ENCODE data around the gene WNK2.

WNK2 gene

DNA sequence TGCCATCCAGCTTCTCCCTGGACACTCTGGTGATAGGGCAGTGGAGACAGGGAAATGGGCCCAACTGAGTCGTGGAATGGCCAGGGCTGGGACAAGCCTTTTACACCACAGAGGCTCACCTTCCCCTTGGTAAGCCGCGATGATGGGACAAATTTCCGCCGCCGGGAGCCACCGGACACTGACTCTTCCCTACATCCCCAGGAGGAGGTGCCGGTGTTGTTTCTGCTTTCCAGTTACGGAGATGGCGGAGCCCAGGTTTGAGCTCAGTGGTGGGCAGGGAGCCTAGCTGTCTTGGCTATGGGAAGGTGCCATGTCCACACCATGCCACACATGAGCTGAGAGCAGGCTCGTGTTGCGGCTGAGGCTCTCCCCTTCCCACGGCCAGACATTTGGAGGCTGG lies 19.9 kb upstream of the WNK2 start:
- DNase-seq: no peak

DNA sequence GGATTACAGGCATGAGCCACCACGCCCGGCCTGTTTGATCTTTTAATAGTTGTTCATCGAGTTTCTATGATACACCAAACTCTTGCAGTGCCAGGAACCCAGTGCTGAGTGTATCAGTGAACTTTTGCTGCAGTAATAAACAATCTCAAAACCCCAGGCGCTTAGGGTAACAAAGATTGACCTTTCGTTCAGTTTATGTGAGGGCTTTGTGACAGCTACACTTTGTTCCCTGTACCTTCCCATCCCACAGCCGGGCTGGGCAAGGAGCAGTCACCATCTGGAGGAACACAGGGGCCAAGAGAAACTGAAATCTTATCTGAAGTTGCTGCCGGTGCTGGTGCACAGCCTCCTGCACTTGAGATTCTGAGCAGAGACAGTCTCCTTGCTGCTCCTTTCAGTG lies 17.2 kb upstream of the WNK2 start:
- no peak for DNase-seq

DNA sequence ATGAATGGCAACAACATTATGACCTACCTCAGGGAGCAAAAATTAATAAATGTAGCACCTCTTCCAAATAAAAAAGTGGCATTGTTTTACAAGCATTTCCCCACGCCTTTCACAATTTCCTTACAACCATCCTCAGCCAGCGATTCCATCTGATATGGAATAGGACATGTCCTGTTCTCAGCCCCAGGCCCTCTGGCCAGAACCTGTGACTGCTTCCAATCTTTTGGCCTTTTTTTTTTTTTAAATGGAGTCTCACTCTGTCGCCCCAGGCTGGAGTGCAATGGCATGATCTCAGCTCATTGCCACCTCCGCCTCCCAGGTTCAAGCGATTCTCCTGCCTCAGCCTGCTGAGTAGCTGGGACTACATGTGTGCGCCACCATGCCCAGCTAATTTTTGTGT lies 16.8 kb upstream of the WNK2 start:
- no peak for DNase-seq

DNA sequence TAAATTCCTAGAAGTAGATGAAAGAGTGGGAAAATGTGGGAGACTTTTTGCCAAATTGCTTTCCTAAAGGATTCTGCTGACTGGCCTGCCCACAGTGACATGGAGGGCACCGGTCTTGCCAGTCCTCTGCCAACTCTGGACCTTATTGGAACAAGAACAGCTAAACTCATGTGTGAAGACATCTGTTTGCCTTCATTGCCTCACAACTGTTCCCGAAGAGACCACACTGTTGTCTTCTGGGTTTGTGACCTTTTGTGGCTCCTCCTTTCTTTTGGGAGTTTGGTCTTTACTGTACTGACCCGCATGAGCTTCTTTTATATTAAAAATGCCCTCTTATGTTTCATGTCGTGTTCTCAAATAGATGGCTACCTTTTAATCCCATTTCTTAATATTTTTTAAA lies 16.1 kb upstream of the WNK2 start:
- DNase-seq: no peak

DNA sequence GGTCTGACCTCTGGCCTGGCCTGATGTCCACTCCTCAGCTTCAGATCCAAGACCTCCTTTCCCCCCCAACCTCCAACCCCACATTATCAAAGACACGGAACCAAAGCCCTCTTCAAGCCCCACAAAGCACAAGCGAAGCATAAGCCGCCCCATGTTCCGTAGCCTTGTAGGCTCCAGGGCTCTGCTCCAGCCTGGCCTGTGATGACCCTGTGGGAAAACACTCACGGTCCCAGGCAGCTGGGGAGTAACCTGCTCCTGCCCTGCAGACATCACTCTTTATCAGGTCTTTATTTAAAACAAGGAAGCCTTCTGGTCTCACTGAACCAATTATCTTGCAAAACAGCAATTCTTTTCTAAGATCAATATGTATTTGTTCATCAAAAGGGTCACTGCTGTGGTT lies 15.4 kb upstream of the WNK2 start:
- DNase-seq: no peak

DNA sequence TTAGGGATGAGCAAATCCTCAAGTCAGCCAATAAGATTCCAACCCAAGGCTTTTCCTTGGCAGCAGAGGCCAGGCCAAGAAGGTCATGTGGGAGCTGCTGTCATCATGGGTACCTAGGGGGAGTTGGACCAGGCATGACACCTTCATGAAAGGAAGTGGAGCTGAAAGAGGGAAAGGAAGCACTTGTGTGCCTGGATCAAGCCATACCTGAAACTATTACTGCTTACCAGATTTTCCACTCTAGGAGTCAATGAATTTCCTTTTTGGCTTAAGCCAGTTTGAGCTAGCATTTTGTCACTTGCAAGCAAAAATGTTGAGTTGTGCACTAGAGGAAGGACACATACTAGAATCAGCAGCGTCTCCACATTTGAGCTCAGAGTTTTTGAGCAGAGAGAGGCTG lies 14.5 kb upstream of the WNK2 start:
- no peak for DNase-seq

DNA sequence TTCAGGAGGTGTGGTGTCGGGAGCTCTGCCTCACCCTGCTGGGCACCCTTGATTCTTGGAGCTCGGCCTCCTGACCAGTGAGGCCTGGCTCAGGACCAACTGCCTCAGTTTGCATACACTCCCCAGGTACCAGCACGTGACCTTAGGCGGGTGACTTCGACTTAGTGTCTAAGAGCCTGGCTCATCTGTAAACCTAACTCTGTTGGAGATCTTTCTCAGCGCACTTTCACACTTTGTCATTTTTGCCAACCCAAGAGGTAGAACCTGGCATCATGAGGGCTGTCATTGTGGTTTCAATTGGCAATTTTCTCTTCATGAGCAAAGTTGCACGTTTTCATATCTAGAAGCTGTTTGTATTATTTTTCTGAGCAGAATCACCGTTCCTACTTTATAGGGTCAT lies 13.4 kb upstream of the WNK2 start:
- no peak for DNase-seq

DNA sequence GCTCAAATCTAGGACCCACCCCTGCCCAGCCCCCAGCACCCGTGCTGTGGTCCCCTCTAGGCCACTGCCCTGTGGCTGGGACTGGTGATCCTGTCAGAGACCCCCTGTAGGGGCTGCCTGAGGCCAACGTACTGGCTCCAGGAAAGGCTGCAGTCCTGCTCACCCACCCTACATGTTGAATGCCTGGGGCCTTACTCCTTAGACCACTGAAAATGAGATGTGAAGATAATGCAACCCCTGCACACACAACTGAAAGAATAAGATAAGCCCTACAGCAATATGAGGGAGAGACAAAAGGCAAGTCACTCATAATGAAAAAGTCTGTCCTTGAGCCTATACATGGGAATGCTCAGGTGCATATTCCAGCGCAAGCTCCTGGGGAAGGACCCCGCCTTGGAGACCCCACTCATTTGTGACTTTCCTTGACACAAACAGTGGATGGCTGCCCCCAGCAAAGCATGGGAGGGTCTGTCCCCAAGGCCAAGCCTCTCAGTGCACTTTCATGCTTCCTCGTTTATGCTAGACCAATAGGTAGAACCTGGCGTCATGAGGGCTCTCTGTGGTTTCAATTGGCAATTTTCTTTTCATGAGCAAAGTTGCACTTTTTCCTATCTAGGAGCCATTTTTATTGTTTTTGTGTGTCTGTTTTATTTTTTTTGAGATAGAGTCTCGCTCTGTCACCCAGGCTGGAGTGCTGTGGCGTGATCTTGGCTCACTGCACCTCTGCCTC lies 12.5 kb upstream of the WNK2 start:
- DNase-seq: no peak

DNA sequence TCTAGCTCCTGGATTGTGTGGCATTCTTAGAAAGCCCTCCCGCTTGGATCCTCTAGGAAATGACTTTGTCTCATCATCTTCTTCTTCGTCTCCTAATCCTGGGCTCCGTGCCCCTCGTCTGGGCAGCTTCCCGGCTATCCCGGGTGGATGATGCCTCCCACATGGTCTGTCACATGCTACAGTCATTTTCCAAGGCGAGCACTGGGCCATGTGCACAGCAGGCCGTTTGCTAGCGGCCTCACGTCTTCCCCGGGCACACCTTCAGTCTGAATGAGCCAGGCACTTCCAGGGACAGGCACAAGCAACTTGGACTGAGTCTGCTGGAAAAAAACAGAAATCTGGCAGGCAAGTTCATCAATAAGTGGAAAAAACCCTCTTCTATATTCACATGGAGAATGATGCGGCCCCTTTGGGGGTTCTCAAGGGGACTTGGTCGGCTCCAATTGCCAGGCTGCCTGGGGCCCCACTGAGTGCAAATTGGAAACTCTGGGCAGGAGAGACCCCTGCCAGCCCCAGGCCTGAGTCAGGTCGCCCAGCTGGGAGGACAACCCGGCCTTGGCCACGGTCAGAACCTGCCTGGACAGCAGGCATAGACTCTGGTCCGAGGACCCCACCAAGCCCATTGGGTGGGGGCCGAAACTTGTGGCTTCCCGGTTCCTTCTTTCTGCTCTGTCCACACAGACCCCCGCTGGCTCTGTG lies 11.1 kb upstream of the WNK2 start:
- DNase-seq: no peak

DNA sequence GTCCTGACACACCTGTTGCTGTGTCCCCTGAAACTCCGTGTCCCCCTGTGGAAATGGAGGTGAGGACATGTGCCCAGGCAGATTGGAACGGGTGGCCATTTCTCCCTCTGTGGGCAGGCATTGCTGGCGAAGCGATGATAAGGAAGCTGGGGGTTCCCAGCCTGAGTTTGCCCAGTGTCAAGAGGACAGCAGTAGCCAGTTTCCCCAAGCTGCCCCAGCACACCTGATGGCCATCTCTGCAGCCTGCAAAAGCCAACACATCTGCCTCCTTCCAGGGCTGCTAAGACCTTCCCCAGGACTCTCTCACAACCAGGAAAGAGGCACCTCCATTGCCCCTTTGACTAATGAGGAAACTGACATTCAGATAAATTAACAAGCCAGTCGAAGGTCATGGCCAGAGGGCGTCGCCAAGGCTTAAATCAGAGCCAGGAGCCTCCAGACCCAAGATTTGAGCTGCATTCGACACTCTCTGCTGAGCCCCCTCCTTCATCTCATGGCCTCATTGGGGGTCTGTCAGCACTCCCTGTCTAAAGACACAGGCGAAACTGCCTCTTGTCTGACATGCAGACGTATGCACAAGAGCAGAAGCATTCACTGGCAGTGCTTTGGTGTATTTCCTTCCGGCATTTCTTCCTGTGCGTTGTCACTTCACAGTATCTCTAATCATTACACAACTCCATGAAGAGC lies 10.4 kb upstream of the WNK2 start:
- DNase-seq: no peak

DNA sequence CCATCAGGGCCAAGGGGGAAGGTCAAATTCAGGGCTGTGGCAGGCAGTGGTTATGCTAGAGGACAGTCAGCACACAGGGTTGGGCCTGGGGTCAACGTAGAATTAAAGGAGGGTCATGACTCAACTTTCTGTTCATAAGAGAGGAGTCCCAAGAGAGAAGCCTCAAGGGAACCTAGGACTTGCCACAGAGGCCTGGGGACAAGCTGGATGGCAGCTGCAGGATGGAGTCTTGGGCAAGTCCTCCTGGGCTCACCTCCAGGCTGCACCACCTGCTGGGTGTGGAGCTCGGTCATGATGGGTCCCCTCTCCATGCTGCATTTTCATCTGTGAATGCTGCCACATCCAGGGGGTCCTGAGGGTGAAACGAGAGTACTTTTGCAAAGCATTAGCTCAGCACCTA lies 9.0 kb upstream of the WNK2 start:
- DNase-seq: no peak

DNA sequence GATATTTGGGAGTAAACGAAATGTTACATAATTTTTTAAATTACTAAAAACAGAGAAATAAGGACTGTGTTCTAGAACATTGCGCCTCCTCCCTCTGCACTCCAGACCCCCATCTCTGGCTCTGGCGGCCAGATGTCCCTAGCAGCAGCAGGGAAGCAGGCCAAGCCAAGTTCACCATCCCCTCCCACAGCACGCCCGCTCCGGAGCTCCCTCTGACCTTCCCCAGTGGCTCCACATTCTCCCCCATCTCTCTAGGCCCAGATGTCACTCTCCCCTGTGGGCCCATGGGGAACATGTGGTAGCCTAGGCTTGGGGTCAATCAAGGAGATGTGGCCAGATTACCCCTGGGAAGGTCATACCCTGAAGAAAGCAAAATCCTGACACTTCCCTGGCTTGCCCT lies 6.3 kb upstream of the WNK2 start:
- DNase-seq: no peak

DNA sequence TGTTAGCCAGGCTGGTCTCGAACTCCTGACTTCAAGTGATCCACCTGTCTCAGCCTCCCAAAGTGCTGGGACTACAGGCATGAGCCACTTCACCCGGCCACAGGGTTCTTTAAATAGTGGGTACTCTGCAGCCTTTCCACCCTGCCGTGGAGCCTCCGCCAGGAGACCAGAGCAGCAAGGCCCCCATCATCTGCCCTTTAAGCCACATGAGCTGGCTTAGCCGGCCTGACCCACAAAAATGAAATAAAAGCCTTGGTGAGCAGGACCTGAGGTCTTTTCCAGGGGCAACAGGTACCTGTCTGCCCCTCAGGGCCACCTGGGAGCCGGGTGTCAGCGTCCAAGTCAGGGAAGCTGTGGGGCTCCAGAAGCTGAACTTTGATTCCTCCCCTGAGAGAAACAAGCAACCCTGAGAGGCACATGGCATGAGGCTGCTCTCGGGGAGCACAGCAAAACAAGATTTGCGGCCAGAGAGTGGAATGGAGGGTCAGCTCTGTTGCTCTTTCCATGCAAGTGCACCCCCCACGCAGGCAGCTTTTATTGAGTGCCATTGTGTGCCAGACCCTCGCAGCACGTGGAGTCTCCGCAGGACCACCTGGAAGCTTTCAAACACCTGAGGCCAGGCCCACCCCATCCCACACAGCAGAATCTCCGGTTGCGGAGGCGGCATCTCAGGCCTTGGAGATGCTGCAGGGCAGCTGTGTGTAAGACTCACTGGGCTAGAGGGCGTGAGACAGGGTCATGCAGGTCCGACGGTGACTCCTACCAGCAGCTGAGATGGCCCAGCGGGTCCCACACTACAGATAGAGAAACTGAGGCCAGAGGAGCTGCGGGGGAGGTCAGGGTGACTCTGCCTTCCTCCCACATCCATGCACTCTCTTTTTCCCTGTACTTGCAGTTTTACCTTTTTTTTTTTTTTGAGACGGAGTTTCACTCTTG lies 4.8 kb upstream of the WNK2 start:
- no peak for DNase-seq

DNA sequence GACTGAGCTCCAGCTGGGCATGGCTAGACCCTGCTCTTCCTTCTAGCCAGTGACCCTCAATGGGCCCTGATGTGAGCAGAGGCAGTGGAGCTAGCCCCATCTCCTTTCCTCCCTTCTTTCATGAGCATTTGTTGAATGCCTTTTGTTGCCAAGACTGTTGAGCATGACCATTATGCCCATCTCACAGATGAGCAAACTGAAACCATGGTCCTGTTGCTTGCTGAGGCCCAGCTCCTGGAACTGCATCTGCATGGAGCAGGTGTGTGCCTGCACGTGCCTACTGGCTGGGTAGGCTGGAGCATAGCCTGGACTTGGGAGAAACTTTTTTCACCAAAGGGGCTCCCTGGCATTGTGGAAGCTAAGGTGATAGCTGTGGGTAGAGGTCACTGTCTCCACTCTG lies 3.0 kb upstream of the WNK2 start:
- DNase-seq: no peak

DNA sequence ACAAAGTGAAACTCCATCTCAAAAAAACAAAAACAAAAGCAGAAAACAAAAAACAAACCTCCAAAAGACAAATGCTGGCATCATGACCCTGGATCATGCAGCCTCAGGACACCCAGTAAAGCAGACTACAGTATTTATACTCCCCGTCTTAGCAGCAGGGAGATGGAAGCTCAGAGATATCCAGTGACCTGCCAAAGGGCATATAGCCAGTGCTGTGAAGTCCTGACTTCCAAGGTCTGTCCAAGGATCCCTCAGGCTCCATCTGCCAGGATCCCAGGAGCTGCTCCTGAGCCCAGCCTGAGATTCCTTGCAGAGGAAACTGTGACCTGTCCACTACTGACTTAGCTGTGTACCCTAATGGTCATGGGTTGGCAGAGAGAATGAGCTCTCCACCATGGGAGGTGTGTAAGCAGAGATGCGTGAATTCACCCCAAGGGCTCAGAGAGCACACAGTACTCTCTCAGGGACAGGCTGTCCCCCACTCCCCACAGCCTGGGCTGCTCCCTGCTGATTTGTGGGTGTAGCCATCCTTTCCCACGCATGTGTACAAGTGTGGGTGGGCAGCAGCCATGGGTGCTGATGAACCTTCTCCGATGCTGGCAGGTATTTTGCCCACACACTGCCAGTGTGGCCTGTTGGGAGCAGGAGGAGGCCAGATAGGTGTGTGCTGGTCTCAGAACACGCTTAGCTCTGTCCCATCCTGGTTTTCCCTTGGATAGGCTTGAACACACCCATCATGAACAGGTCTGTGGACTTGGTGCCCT lies 2.1 kb upstream of the WNK2 start:
- no peak for DNase-seq

DNA sequence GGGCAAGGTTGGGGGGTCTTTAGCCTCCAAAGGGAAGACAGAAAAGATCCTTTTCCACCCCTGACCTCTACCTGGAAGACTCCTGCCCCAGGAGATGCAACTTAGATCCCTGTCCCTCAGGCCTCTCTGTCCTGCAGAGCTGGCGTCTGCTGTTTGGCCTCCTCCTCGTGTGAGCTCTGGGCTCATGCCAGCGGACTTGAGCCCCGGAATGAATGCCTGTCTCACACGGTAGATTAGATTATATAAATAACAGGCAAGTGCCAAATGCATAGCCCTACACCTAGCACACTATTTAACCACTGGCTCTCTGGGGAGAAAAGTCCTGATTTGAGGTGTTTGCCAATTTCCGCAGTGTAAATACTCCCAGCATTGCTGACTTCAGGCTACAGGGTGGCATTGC lies 1.4 kb upstream of the WNK2 start:
- DNase-seq: no peak

DNA sequence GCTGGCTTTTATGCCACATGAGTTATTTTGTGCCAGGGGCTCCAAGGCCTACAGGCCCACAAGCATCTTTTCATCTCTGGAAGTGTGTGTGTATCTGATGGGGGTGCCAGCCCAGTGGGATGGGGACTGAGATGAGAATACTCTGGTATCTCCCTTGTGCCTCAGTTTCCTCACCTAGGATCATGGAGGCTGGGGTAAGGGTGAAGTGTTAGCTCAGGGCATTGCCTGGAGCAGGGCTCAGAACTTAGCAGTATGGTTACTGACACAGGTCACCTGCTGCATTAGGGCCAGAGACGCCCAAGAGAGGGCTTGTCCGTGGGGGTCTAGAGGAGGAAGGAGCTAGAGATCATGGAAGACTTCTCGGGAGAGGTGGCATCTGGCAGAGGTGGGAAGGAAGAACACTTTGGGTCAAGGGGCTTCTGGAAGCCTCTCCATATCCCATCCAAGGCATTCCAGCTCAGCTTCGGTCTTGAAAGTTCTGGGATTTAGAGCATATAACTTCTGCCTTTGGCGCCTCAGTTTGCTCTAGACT lies 742 bp upstream of the WNK2 start:
- no peak for DNase-seq

DNA sequence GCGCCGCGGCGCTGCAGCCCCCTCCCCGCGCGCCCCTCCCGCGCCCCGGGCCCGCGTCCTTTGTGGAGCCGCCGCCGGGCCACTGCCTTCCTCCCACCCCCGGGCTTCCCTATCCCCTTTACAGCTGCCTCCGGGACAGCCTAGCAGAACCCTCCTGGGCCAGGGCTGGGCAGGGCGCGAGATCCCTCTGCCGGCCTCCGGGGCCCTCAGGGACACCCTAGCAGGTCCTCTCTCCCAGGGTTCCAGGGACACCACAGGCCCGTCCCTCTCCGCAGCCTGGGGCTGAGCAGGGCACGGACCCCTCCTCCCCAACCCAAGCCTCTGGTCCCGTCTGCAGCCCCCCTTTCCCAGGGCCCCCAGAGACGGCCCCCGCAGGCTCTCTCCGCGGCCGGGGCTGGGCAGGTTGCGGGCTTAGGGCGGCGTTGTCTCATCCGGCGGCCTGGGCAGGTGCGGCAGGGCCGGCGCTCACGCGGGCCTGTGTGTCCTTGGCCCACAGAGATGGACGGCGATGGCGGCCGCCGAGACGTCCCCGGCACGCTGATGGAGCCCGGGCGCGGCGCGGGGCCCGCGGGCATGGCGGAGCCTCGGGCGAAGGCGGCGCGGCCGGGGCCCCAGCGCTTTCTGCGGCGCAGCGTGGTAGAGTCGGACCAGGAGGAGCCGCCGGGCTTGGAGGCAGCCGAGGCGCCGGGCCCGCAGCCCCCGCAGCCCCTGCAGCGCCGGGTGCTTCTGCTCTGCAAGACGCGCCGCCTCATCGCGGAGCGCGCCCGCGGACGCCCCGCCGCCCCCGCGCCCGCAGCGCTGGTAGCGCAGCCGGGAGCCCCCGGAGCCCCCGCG lies 710 bp downstream of the WNK2 start:
- DNase-seq: no peak

DNA sequence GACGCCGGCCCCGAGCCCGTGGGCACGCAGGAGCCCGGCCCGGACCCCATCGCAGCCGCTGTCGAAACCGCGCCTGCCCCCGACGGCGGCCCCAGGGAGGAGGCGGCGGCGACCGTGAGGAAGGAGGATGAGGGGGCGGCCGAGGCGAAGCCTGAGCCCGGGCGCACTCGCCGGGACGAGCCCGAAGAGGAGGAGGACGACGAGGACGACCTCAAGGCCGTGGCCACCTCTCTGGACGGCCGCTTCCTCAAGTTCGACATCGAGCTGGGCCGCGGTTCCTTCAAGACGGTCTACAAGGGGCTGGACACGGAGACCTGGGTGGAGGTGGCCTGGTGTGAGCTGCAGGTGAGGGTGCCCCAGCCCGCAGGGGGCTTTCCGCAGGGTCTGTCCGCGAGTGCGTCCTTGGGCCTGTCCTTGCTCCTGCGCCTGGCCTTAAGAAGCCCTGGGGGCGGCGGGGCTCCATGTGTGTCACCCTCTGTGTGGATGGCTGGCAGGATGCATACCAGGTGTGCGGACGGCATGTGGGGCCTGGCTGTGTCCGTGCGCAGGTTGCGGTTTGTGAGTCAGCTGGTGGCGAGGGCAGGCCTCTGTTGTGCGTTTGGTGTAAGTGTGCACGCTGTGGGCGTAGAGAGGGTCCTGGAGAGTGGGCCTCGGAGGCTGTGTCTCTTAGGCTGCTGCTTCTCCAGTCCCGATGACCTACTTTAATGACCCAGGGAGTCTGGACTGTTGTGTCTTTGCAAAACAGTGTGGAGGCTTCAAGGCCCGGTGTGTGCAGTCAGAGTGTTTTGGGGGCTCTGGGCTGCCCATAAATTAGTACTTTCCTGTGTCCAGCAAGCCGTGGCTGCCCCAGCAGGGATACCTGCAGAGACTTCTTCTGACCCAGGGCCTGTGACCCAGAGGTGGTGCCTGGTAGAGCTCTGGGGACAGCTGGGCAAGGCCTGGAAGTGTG lies 1.6 kb downstream of the WNK2 start:
- no peak for DNase-seq
